ENCODE data around the gene P2RX3. TPM values are rescaled to one million over a fixed set of nuclear protein-coding genes. Genes with fewer than 3 reads are reported as not detected.
A peak's percentile ranks its signal among the peaks of the same experiment; 100 is the strongest.

P2RX3 gene
- total RNA-seq, 4 donors from 2014 or later, result 0.69 TPM; not detected in 3

- peaks cover 12% of the 10 kb centered on the region for H3K27me3 ChIP-seq
- H3K27ac ChIP-seq, result no peak overlapping the region
- no peaks in the 10 kb centered on the region for H3K9me3 ChIP-seq
- 18 to 60% methylated on average over 2 to 11 of the region's 12 CpGs for WGBS, 2 donors (ENCODE audit: low coverage in 1 of 2)
- TF ChIP-seq CTCF (IDR thresholded peaks at IDR 0.05) (peak in 1 of 4 experiments; percentile 44), POLR2A (IDR thresholded peaks at IDR 0.05) (no peak)
- ATAC-seq, result no peak
- peaks cover 0 to 23% (median 4%) of the 10 kb centered on the region in 3 donors for H3K4me1 ChIP-seq
- no peaks in the 10 kb centered on the region for H3K36me3 ChIP-seq
- no peak overlapping the region for H3K4me3 ChIP-seq
Measured at GRCh38 chr11:57340039-57340615, 2.0 kb downstream of the P2RX3 start.

GRCh38 chr11:57341250-57341808 lies 3.2 kb downstream of the P2RX3 start:
- 76 to 77% methylated on average over 3 to 6 of the region's 6 CpGs for WGBS, 2 donors (ENCODE audit: low coverage in 1 of 2)
- Histone ChIP-seq H3K4me3 (no peak overlapping the region), H3K36me3 (no peaks in the 10 kb centered on the region), H3K27ac (no peak overlapping the region), H3K9me3 (no peaks in the 10 kb centered on the region), H3K27me3 (peaks cover 12% of the 10 kb centered on the region), H3K4me1 (peaks cover 0 to 23% (median 2%) of the 10 kb centered on the region in 3 donors)
- no peak for TF ChIP-seq CTCF (IDR thresholded peaks at IDR 0.05)
- no peak for TF ChIP-seq POLR2AphosphoS5 (IDR thresholded peaks at IDR 0.05)
- no peak for TF ChIP-seq POLR2A (IDR thresholded peaks at IDR 0.05)
- TF ChIP-seq EP300 (IDR thresholded peaks at IDR 0.05), result no peak
- ATAC-seq, result no peak

- H3K36me3 ChIP-seq, result no peaks in the 10 kb centered on the region
- peaks cover 12% of the 10 kb centered on the region for H3K27me3 ChIP-seq
- ATAC-seq, result no peak
- TF ChIP-seq POLR2A (IDR thresholded peaks at IDR 0.05) (no peak), EP300 (IDR thresholded peaks at IDR 0.05) (no peak), CTCF (IDR thresholded peaks at IDR 0.05) (no peak), POLR2AphosphoS5 (IDR thresholded peaks at IDR 0.05) (no peak)
- no peaks in the 10 kb centered on the region for H3K9me3 ChIP-seq
- no peak overlapping the region for H3K27ac ChIP-seq
- H3K4me1 ChIP-seq, result peaks cover 0 to 18% (median 0%) of the 10 kb centered on the region in 3 donors
- 57 to 68% methylated on average over 5 to 8 of the region's 11 CpGs for WGBS, 2 donors (ENCODE audit: low coverage in 1 of 2)
- H3K4me3 ChIP-seq, result no peak overlapping the region
Measured at GRCh38 chr11:57342702-57343101, 4.5 kb downstream of the P2RX3 start.

- peaks cover 0 to 18% (median 0%) of the 10 kb centered on the region in 3 donors for H3K4me1 ChIP-seq
- 68 to 88% methylated on average over 7 of the region's 7 CpGs for WGBS, 2 donors (ENCODE audit: low coverage in 1 of 2)
- H3K36me3 ChIP-seq, result no peaks in the 10 kb centered on the region
- no peak for TF ChIP-seq POLR2A (IDR thresholded peaks at IDR 0.05)
- no peak for TF ChIP-seq EP300 (IDR thresholded peaks at IDR 0.05)
- TF ChIP-seq CTCF (IDR thresholded peaks at IDR 0.05), result no peak
- no peak for TF ChIP-seq POLR2AphosphoS5 (IDR thresholded peaks at IDR 0.05)
- H3K27ac ChIP-seq, result no peak overlapping the region
- no peaks in the 10 kb centered on the region for H3K9me3 ChIP-seq
- H3K27me3 ChIP-seq, result peaks cover 4% of the 10 kb centered on the region
- ATAC-seq, result no peak
- H3K4me3 ChIP-seq, result no peak overlapping the region
Measured at GRCh38 chr11:57343825-57344224, 5.7 kb downstream of the P2RX3 start.

- H3K4me3 ChIP-seq, result no peak overlapping the region
- H3K27me3 ChIP-seq, result peaks cover 4% of the 10 kb centered on the region
- H3K9me3 ChIP-seq, result no peaks in the 10 kb centered on the region
- TF ChIP-seq POLR2A (IDR thresholded peaks at IDR 0.05) (no peak), CTCF (IDR thresholded peaks at IDR 0.05) (no peak)
- no peaks in the 10 kb centered on the region for H3K36me3 ChIP-seq
- H3K27ac ChIP-seq, result no peak overlapping the region
- H3K4me1 ChIP-seq, result peaks cover 0 to 21% (median 3%) of the 10 kb centered on the region in 3 donors
- ATAC-seq, result no peak
- WGBS, 2 donors (ENCODE audit: low coverage in 1 of 2), result 69 to 80% methylated on average over 7 of the region's 10 CpGs
Measured at GRCh38 chr11:57344826-57345225, 6.7 kb downstream of the P2RX3 start.
